Measurements from ENCODE around the gene POGK. TPM values are rescaled to one million over a fixed set of nuclear protein-coding genes. Genes with fewer than 3 reads are reported as not detected.

Gene POGK
- total RNA-seq, 1 experiment from 2014 or later, result 38.3 TPM

DNA sequence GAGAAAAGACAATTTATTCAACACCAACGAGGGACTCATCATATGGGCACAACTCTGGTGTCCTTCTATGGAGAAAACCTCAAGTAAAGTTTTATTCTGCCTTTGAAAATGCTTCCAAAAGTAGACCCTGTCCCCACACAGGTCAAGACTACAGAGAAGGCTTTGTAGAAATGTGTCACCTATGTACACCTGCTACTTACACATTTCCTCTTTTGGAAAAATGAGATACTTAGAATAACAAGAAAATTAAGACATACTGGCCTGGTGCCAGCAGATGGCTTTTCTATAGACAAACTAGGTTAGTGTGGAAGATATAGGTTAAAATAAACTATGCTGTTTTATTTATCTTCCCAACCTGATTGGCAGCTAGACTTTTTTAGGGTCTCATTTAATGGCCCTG is 13.6 kb downstream of the POGK start:
- no peak for ATAC-seq
- Histone ChIP-seq H3K9me3 (ENCODE audit: low read length) (no peaks in the 10 kb centered on the region), H3K4me2 (ENCODE audit: low read length) (no peak overlapping the region), H3K79me2 (ENCODE audit: low read length) (peaks cover 13% of the 10 kb centered on the region; the same call in 1 of the 2 replicates), H3K4me3 (ENCODE audit: low read length) (no peak overlapping the region), H3K36me3 (ENCODE audit: low read depth, low read length) (peaks cover 87% of the 10 kb centered on the region), H3K9ac (ENCODE audit: low read length) (no peak overlapping the region), H4K20me1 (ENCODE audit: low read length) (0 out of 2 replicates have a peak, but pooled peaks cover 8% of the 10 kb centered on the region), H3K27ac (ENCODE audit: low read length) (no peak overlapping the region), H3K4me1 (ENCODE audit: insufficient read depth, low read length) (no peaks in the 10 kb centered on the region), H3F3A (ENCODE audit: low read length, unreplicated experiment) (no peaks in the 10 kb centered on the region), H3K9me2 (replicated peaks; ENCODE audit: low read length) (no peaks in the 10 kb centered on the region), H3K27me3 (ENCODE audit: low read length) (no peaks in the 10 kb centered on the region), H2AFZ (ENCODE audit: low read length) (no peak overlapping the region)
- intact Hi-C loops (cut with micrococcal nuclease), result no loop called here
- DNase-seq, result no peak
- TF ChIP-seq CTCF (conservative IDR thresholded peaks at IDR 0.05; ENCODE audit: low read depth, low read length), result no peak
- no peak for TF ChIP-seq EZH2 (IDR thresholded peaks at IDR 0.05; ENCODE audit: low read length, unreplicated experiment)
- TF ChIP-seq EZH2phosphoT487 (IDR thresholded peaks at IDR 0.05; ENCODE audit: borderline replicate concordance, low read length), result no peak
- ChIA-PET CTCF (no interaction called here), POLR2A (ENCODE audit: unreplicated experiment) (no interaction called here)
- no TSS peak for BruUV-seq (replicated peaks)

GRCh38 chr1:166855558-166855957 is 16.3 kb downstream of the POGK start:
- Histone ChIP-seq H3K36me3 (ENCODE audit: low read depth, low read length) (peaks cover 83% of the 10 kb centered on the region), H3K27ac (ENCODE audit: low read length) (no peak overlapping the region), H4K20me1 (ENCODE audit: low read length) (0 out of 2 replicates have a peak, but pooled peaks cover 8% of the 10 kb centered on the region), H3F3A (ENCODE audit: low read length, unreplicated experiment) (no peaks in the 10 kb centered on the region), H3K9me3 (ENCODE audit: low read length) (no peaks in the 10 kb centered on the region), H3K4me2 (ENCODE audit: low read length) (no peak overlapping the region), H2AFZ (ENCODE audit: low read length) (no peak overlapping the region), H3K4me1 (ENCODE audit: insufficient read depth, low read length) (no peaks in the 10 kb centered on the region), H3K9me2 (replicated peaks; ENCODE audit: low read length) (no peaks in the 10 kb centered on the region), H3K79me2 (ENCODE audit: low read length) (no peaks in the 10 kb centered on the region; the same call in 1 of the 2 replicates), H3K4me3 (ENCODE audit: low read length) (no peak overlapping the region), H3K9ac (ENCODE audit: low read length) (no peak overlapping the region), H3K27me3 (ENCODE audit: low read length) (no peaks in the 10 kb centered on the region)
- peak; percentile 25; the same call in 1 of the 2 replicates for ATAC-seq
- ChIA-PET POLR2A (ENCODE audit: unreplicated experiment) (no interaction called here), CTCF (no interaction called here)
- TF ChIP-seq EZH2 (IDR thresholded peaks at IDR 0.05; ENCODE audit: low read length, unreplicated experiment) (no peak), EZH2phosphoT487 (IDR thresholded peaks at IDR 0.05; ENCODE audit: borderline replicate concordance, low read length) (no peak), CTCF (conservative IDR thresholded peaks at IDR 0.05; ENCODE audit: low read depth, low read length) (no peak)
- intact Hi-C loops (cut with micrococcal nuclease), result no loop called here
- no TSS peak for BruUV-seq (replicated peaks)
- DNase-seq, result no peak

DNA sequence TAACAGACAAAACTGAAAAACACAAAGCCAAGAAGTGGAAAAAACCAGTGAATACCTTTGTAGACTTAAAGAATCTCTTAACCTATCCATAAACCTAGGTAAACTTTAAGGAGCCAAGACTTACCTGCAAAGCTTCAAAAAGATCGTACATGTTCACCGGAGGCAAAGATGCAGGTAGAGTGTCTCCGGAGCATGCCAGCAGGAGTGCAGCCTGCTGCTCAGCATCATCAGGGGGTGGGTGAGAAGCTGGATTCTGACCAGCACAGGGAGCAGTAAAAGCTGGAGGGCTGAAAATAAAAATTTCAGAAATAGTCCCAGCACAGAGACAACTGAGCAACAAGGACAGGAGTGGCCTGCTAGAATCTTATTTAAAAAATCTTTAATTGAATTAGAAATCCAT is 18.7 kb downstream of the POGK start:
- no peak overlapping the region for H3K4me3 ChIP-seq (ENCODE audit: low read length)
- no peak overlapping the region for H2AFZ ChIP-seq (ENCODE audit: low read length)
- H3K27me3 ChIP-seq (ENCODE audit: low read length), result no peaks in the 10 kb centered on the region
- no peaks in the 10 kb centered on the region for H3K9me2 ChIP-seq (replicated peaks; ENCODE audit: low read length)
- H3F3A ChIP-seq (ENCODE audit: low read length, unreplicated experiment), result no peaks in the 10 kb centered on the region
- no peak overlapping the region for H3K4me2 ChIP-seq (ENCODE audit: low read length)
- no TSS peak for BruUV-seq (replicated peaks)
- intact Hi-C loops (cut with micrococcal nuclease), result no loop called here
- no peak overlapping the region for H3K27ac ChIP-seq (ENCODE audit: low read length)
- no peaks in the 10 kb centered on the region for H3K79me2 ChIP-seq (ENCODE audit: low read length)
- H3K4me1 ChIP-seq (ENCODE audit: insufficient read depth, low read length), result no peaks in the 10 kb centered on the region
- no peak overlapping the region for H3K9ac ChIP-seq (ENCODE audit: low read length)
- POLR2A ChIA-PET (ENCODE audit: unreplicated experiment), result no interaction called here
- no peaks in the 10 kb centered on the region for H3K9me3 ChIP-seq (ENCODE audit: low read length)
- no peak for ATAC-seq
- H3K36me3 ChIP-seq (ENCODE audit: low read depth, low read length), result peaks cover 77% of the 10 kb centered on the region; the same call in 1 of the 2 replicates
- DNase-seq, result no peak
- TF ChIP-seq EZH2 (IDR thresholded peaks at IDR 0.05; ENCODE audit: low read length, unreplicated experiment) (no peak), EZH2phosphoT487 (IDR thresholded peaks at IDR 0.05; ENCODE audit: borderline replicate concordance, low read length) (no peak), CTCF (conservative IDR thresholded peaks at IDR 0.05; ENCODE audit: low read depth, low read length) (no peak)
- no peaks in the 10 kb centered on the region for H4K20me1 ChIP-seq (ENCODE audit: low read length)
- CTCF ChIA-PET, result no interaction called here
